GM12878 (cell line): Measurements from ENCODE around the gene JOSD2. TPM values are rescaled to one million over a fixed set of nuclear protein-coding genes. Genes with fewer than 3 reads are reported as not detected.

ENCODE experiments used
- ATAC-seq: fragments of 200-7000 bp; cut with Tn5 transposase; 3 replicates; pipeline ENCODE4 v1.9.1; 2020; ENCODE audit warnings: mild to moderate bottlenecking, moderate library complexity
- BruUV-seq: library from RNA; stranded (reverse); fragments of 400-500 nt; replicated peaks from 2 replicates; lab custom pipeline; 2021; lab: Mats Ljungman, UMichigan
- CTCF ChIA-PET: fragments of 300-600 bp; sonication (Branson Sonifier 250); formaldehyde crosslinking; extraction: SDS; loops from one replicate; lab custom pipeline; 2021; ENCODE audit warnings: inconsistent platforms; lab: Yijun Ruan, JAX
- POLR2A ChIA-PET: fragments of 350-600 bp; formaldehyde crosslinking; extraction: SDS; loops from one replicate; lab custom pipeline; 2021; ENCODE audit warnings: inconsistent platforms; lab: Charles Lee
- RAD21 ChIA-PET: fragments of 300-600 bp; sonication (Branson Sonifier 250); formaldehyde crosslinking; loops from one replicate; lab custom pipeline; 2023; ENCODE audit warnings: antibody characterized with exemption; ENCODE audit not compliant: unreplicated experiment; lab: Charles Lee
- SMC1A ChIA-PET: fragments of 300-600 bp; sonication (Branson Sonifier 250); formaldehyde crosslinking; loops from one replicate; lab custom pipeline; 2023; ENCODE audit not compliant: unreplicated experiment, uncharacterized antibody; lab: Charles Lee
- DNase-seq: peaks from one replicate; pipeline ENCODE4 v3.0.0-alpha.2; 2011; ENCODE audit warnings: low read depth, low spot score
- FAIRE-seq: peaks from 3 replicates; lab custom pipeline; 2011; peaks lifted over from hg19 to GRCh38; lab: Jason Lieb, UNC
- H2AFZ ChIP-seq: 2 replicates; pipeline ENCODE4 v1.6.0; 2011; ENCODE audit warnings: low read depth, low read length, control low read depth; ENCODE audit not compliant: control insufficient read depth
- H3K27ac ChIP-seq: 2 replicates; pipeline ENCODE4 v1.5.1; 2011; ENCODE audit warnings: control low read depth; ENCODE audit not compliant: control insufficient read depth, insufficient read depth
- H3K27me3 ChIP-seq, 2 experiments: replicated peaks in 1 of 2; 2 replicates each; pipeline versions ENCODE4 v1.6.0 to v1.6.1; 2011; ENCODE audit warnings: low read length in 1 of 2; ENCODE audit not compliant: control insufficient read depth in 2 of 2, insufficient read depth in 2 of 2
- H3K36me3 ChIP-seq, 2 experiments: 2 replicates each; pipeline ENCODE4 v1.5.1; 2011; ENCODE audit warnings: low read length in 1 of 2; ENCODE audit not compliant: control insufficient read depth in 2 of 2, insufficient read depth in 2 of 2
- H3K4me1 ChIP-seq: 2 replicates; pipeline ENCODE4 v1.6.1; 2011; ENCODE audit warnings: mild to moderate bottlenecking, low read length, moderate library complexity, mixed read lengths; ENCODE audit not compliant: control insufficient read depth, insufficient read depth
- H3K4me2 ChIP-seq: 2 replicates; pipeline ENCODE4 v1.6.0; 2011; ENCODE audit warnings: control low read depth; ENCODE audit not compliant: control insufficient read depth, insufficient read depth
- H3K4me3 ChIP-seq: fragments of 200-600 bp; sonication (generic); 2 replicates; pipeline ENCODE4 v1.5.1; 2016
- H3K79me2 ChIP-seq: 2 replicates; pipeline ENCODE4 v1.6.0; 2011; ENCODE audit warnings: low read length; ENCODE audit not compliant: control insufficient read depth, insufficient read depth
- H3K9ac ChIP-seq: 2 replicates; pipeline ENCODE4 v1.8.0; 2011; ENCODE audit warnings: low read length, control low read depth, mixed read lengths; ENCODE audit not compliant: control insufficient read depth, insufficient read depth
- H3K9me3 ChIP-seq: replicated peaks from 3 replicates; pipeline ENCODE4 v1.5.1; 2011; ENCODE audit warnings: mild to moderate bottlenecking, low read length; ENCODE audit not compliant: control insufficient read depth, insufficient read depth
- H4K20me1 ChIP-seq: 2 replicates; pipeline ENCODE4 v1.6.0; 2011; ENCODE audit not compliant: control insufficient read depth, insufficient read depth
- CHD1 ChIP-seq: IDR thresholded peaks from 2 replicates; pipeline ENCODE4 v1.6.1; 2012; ENCODE audit warnings: low read depth, low read length, improper control_type of control experiment
- CHD2 ChIP-seq: IDR thresholded peaks from 2 replicates; pipeline ENCODE4 v1.6.1; 2011; ENCODE audit warnings: low read depth, low read length, improper control_type of control experiment, borderline replicate concordance
- IKZF2 ChIP-seq, 2 experiments: fragments of 450-650 bp; IDR thresholded peaks; 2 replicates each; pipeline ENCODE4 v1.6.1; 2017; ENCODE audit warnings: mild to moderate bottlenecking in 2 of 2, moderate library complexity in 2 of 2
- NFXL1 ChIP-seq: fragments of 450-650 bp; IDR thresholded peaks from 2 replicates; pipeline ENCODE4 v1.6.1; 2017; ENCODE audit warnings: antibody characterized with exemption, mild to moderate bottlenecking, borderline replicate concordance
- NFYA ChIP-seq: IDR thresholded peaks from 2 replicates; pipeline ENCODE4 v1.6.1; 2011; ENCODE audit warnings: low read depth, mild to moderate bottlenecking, low read length, improper control_type of control experiment, borderline replicate concordance
- PAX8 ChIP-seq: fragments of 450-650 bp; IDR thresholded peaks from 2 replicates; pipeline ENCODE4 v1.6.1; 2017; ENCODE audit warnings: mild to moderate bottlenecking, moderate library complexity
- RB1 ChIP-seq: fragments of 450-650 bp; formaldehyde crosslinking; IDR thresholded peaks from 2 replicates; pipeline ENCODE4 v1.6.1; 2017; ENCODE audit warnings: mild to moderate bottlenecking, borderline replicate concordance
- SMAD5 ChIP-seq: IDR thresholded peaks from 2 replicates; pipeline ENCODE4 v1.6.1; 2016; ENCODE audit warnings: antibody characterized with exemption, low read depth
- SMARCA5 ChIP-seq: fragments of 450-650 bp; IDR thresholded peaks from 2 replicates; pipeline ENCODE4 v1.6.1; 2017; ENCODE audit warnings: mild to moderate bottlenecking
- TBL1XR1 ChIP-seq: IDR thresholded peaks from 2 replicates; pipeline ENCODE4 v1.6.1; 2012; ENCODE audit warnings: low read depth, low read length, improper control_type of control experiment
- WGBS: methylation state at CpG from one replicate; pipeline ENCODE4 v1.1.6; 2016; ENCODE audit warnings: low lambda C conversion rate; ENCODE audit not compliant: insufficient replicate concordance, insufficient coverage; ENCODE audit errors: missing lambda C conversion rate; 5-methylcytosine and 5-hydroxymethylcytosine counted together
- in situ Hi-C: fragments of 300-500 bp; cut with MboI; formaldehyde crosslinking; loops from 9 replicates; pipeline ENCODE4 v1.14.3; 2018; ENCODE audit warnings: mixed read lengths
- intact Hi-C: fragments of 100-400 bp; cut with micrococcal nuclease; formaldehyde crosslinking; loops from one replicate; pipeline ENCODE4 v1.14.2; 2022; ENCODE audit not compliant: unreplicated experiment
- polyA plus RNA-seq, 11 experiments: library from polyadenylated mRNA; depleted of rRNA in 4 of 11; unstranded in 6 of 11; stranded (reverse) in 5 of 11; fragments of >200 nt; fragmentation: Nextera tagmentation in 4 of 11; fragmentation: Illumina TruSeq in 1 of 11; extraction: Ambion mirVana in 4 of 11; extraction: Trizol in 1 of 11; gene quantifications; 1 replicate in 1 of 11; 2 replicates in 10 of 11; pipeline versions ENCODE4 v1.2.1 to v1.2.3, GENCODE V29; 2011 to 2016; ENCODE audit warnings: inconsistent platforms in 2 of 11, missing spikeins in 2 of 11, low read depth in 1 of 11
- total RNA-seq, 4 experiments: library from RNA; depleted of rRNA in 3 of 4; stranded (reverse); fragments of >200 nt in 3 of 4; fragmentation: Illumina TruSeq in 1 of 4; extraction: Trizol in 1 of 4; gene quantifications; 2 replicates each; pipeline versions ENCODE4 v1.2.1 to v1.2.3, GENCODE V29; 2013 to 2021
- TF ChIP-seq, protein P1 (sequence below): fragments of 450-650 bp; IDR thresholded peaks from 2 replicates; pipeline ENCODE4 v1.6.1; 2017; ENCODE audit warnings: mild to moderate bottlenecking, moderate library complexity
- TF ChIP-seq, protein P2 (sequence below): fragments of 450-650 bp; IDR thresholded peaks from 2 replicates; pipeline ENCODE4 v1.6.1; 2017; ENCODE audit warnings: mild to moderate bottlenecking, low read depth, inconsistent platforms; ENCODE audit not compliant: poor library complexity, severe bottlenecking
- TF ChIP-seq, protein P3 (sequence below): fragments of 450-650 bp; IDR thresholded peaks from 2 replicates; pipeline ENCODE4 v1.6.1; 2016; ENCODE audit warnings: mild to moderate bottlenecking
- TF ChIP-seq, protein P4 (sequence below): fragments of 150-350 bp; IDR thresholded peaks from 2 replicates; pipeline ENCODE4 v1.6.1; 2014; ENCODE audit warnings: mild to moderate bottlenecking, low read depth, low read length

JOSD2 gene
- total and polyA plus RNA-seq, 10 of the 15 experiments (the other 5 are each of a cell fraction or from before 2014, with no cell fraction given), result 0.91 to 26.7 (median 13.0) TPM

DNA sequence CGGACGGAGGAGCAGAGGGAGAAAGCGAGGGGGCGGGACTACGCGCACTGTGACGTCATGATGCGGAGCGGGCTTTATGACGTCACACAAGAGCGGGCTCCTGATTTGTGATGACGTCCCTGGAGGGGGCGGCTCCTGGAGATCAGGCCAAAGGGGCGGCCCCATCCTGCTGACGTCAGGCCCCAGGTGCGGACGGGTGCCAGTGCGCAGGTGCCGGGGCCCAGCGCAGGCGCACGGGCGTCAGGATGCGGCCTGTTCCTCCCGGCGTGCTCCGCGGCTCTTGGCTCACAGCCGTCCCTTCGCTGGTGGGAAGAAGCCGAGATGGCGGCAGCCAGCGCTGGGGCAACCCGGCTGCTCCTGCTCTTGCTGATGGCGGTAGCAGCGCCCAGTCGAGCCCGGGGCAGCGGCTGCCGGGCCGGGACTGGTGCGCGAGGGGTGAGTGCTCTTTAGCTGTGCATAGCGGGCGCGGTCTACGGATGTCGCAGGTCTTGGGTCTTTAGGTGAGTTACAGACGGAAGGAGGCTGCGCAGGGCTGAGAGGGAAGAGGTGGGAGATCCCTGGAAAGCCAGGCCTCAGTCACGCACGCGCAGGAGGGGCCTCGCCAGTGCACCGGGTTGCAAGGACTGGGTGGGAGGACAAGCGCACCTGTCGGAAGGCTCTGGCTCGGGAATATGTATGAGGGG, 34.6 kb downstream of the JOSD2 start, which contains the start of the genes EMC10 and GARIN5A:
EMC10 (plus strand) TSS at position 284 of the 683 bp plus-strand sequence; CDS start at position 322, 38 bp downstream.
GARIN5A (minus strand) TSS at position 625 of the 683 bp plus-strand sequence; CDS start at position 165, 460 bp downstream.
- WGBS, result 4% methylated on average over 57 of the region's 58 CpGs
- Histone ChIP-seq H3K27me3 (no peaks in the 10 kb centered on the region), H3K4me2 (peak within 1 kb of the TSS; percentile 56), H2AFZ (peak within 1 kb of the TSS; percentile 82), H3K4me3 (peak within 1 kb of the TSS; percentile 90), H3K4me1 (no peaks in the 10 kb centered on the region), H3K9me3 (peaks cover 6% of the 10 kb centered on the region; the same call in 2 of the 3 replicates), H3K27ac (peak within 1 kb of the TSS; percentile 60), H4K20me1 (no peaks in the 10 kb centered on the region), H3K9ac (peak within 1 kb of the TSS; percentile 69), H3K36me3 (peaks cover 9 to 14% of the 10 kb centered on the region in 2 experiments; a peak in 2 of 4 replicates), H3K79me2 (peaks cover 22% of the 10 kb centered on the region)
- in situ Hi-C loops (no loop called here), intact Hi-C loops (no loop called here)
- peak; percentile 76 for DNase-seq
- ATAC-seq, result peak; percentile 99
- BruUV-seq, result no TSS peak
- POLR2A ChIA-PET, result no interaction called here
- SMC1A ChIA-PET, result no interaction called here
- RAD21 ChIA-PET, result no interaction called here
- peak; percentile 91 for FAIRE-seq
- CTCF ChIA-PET, result interaction anchor here (2.3 kb wide), 1 partner anchor 119 kb away, joined by 7 read pairs; no protein-coding TSS in a partner anchor
- TF ChIP-seq, protein P1, sequence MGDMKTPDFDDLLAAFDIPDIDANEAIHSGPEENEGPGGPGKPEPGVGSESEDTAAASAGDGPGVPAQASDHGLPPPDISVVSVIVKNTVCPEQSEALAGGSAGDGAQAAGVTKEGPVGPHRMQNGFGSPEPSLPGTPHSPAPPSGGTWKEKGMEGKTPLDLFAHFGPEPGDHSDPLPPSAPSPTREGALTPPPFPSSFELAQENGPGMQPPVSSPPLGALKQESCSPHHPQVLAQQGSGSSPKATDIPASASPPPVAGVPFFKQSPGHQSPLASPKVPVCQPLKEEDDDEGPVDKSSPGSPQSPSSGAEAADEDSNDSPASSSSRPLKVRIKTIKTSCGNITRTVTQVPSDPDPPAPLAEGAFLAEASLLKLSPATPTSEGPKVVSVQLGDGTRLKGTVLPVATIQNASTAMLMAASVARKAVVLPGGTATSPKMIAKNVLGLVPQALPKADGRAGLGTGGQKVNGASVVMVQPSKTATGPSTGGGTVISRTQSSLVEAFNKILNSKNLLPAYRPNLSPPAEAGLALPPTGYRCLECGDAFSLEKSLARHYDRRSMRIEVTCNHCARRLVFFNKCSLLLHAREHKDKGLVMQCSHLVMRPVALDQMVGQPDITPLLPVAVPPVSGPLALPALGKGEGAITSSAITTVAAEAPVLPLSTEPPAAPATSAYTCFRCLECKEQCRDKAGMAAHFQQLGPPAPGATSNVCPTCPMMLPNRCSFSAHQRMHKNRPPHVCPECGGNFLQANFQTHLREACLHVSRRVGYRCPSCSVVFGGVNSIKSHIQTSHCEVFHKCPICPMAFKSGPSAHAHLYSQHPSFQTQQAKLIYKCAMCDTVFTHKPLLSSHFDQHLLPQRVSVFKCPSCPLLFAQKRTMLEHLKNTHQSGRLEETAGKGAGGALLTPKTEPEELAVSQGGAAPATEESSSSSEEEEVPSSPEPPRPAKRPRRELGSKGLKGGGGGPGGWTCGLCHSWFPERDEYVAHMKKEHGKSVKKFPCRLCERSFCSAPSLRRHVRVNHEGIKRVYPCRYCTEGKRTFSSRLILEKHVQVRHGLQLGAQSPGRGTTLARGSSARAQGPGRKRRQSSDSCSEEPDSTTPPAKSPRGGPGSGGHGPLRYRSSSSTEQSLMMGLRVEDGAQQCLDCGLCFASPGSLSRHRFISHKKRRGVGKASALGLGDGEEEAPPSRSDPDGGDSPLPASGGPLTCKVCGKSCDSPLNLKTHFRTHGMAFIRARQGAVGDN, result peak; percentile 87
- TF ChIP-seq NFYA (no peak), PAX8 (no peak), TBL1XR1 (0 out of 2 replicates have a peak, but pooled peaks have one; percentile 23), SMARCA5 (peak; percentile 5; the same call in 1 of the 2 replicates), CHD2 (0 out of 2 replicates have a peak, but pooled peaks have one; percentile 40), IKZF2 (IDR thresholded peaks at IDR 0.05) (peak; percentile 31 to 40; a peak in 2 of 4 replicates), RB1 (no peak; the same call in 1 of the 2 replicates), NFXL1 (no peak), SMAD5 (peak; percentile 85; the same call in 1 of the 2 replicates), CHD1 (no peak)
- TF ChIP-seq, protein P2, sequence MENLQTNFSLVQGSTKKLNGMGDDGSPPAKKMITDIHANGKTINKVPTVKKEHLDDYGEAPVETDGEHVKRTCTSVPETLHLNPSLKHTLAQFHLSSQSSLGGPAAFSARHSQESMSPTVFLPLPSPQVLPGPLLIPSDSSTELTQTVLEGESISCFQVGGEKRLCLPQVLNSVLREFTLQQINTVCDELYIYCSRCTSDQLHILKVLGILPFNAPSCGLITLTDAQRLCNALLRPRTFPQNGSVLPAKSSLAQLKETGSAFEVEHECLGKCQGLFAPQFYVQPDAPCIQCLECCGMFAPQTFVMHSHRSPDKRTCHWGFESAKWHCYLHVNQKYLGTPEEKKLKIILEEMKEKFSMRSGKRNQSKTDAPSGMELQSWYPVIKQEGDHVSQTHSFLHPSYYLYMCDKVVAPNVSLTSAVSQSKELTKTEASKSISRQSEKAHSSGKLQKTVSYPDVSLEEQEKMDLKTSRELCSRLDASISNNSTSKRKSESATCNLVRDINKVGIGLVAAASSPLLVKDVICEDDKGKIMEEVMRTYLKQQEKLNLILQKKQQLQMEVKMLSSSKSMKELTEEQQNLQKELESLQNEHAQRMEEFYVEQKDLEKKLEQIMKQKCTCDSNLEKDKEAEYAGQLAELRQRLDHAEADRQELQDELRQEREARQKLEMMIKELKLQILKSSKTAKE, result no peak
- TF ChIP-seq, protein P3, sequence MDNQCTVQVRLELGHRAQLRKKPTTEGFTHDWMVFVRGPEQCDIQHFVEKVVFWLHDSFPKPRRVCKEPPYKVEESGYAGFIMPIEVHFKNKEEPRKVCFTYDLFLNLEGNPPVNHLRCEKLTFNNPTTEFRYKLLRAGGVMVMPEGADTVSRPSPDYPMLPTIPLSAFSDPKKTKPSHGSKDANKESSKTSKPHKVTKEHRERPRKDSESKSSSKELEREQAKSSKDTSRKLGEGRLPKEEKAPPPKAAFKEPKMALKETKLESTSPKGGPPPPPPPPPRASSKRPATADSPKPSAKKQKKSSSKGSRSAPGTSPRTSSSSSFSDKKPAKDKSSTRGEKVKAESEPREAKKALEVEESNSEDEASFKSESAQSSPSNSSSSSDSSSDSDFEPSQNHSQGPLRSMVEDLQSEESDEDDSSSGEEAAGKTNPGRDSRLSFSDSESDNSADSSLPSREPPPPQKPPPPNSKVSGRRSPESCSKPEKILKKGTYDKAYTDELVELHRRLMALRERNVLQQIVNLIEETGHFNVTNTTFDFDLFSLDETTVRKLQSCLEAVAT, result peak; percentile 55; the same call in 1 of the 2 replicates
- TF ChIP-seq, protein P4, sequence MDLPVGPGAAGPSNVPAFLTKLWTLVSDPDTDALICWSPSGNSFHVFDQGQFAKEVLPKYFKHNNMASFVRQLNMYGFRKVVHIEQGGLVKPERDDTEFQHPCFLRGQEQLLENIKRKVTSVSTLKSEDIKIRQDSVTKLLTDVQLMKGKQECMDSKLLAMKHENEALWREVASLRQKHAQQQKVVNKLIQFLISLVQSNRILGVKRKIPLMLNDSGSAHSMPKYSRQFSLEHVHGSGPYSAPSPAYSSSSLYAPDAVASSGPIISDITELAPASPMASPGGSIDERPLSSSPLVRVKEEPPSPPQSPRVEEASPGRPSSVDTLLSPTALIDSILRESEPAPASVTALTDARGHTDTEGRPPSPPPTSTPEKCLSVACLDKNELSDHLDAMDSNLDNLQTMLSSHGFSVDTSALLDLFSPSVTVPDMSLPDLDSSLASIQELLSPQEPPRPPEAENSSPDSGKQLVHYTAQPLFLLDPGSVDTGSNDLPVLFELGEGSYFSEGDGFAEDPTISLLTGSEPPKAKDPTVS, result no peak
